H1 (cell line): ENCODE data around the gene S100A16. TPM values are rescaled to one million over a fixed set of nuclear protein-coding genes. Genes with fewer than 3 reads are reported as not detected.

Experiments used
- CTCF ChIA-PET: fragments of 300-600 bp; sonication (Branson Sonifier 250); formaldehyde crosslinking; loops from one replicate; lab custom pipeline; 2021; ENCODE audit not compliant: partially characterized antibody; lab: Charles Lee
- POLR2A ChIA-PET: fragments of 300-600 bp; sonication (Branson Sonifier 250); formaldehyde crosslinking; loops from one replicate; lab custom pipeline; 2021; ENCODE audit warnings: inconsistent platforms; ENCODE audit not compliant: partially characterized antibody; lab: Charles Lee
- DNase-seq, 2 experiments: peaks; one replicate each; pipeline versions ENCODE4 v3.0.0 to v3.0.0-alpha.2; 2010 to 2022; ENCODE audit warnings: low spot score in 2 of 2, low read depth in 1 of 2, mixed read lengths in 1 of 2
- FAIRE-seq: peaks from 2 replicates; lab custom pipeline; 2011; peaks lifted over from hg19 to GRCh38; lab: Jason Lieb, UNC
- H2AFZ ChIP-seq: 2 replicates; pipeline ENCODE4 v1.8.1; 2012; ENCODE audit warnings: low read length, inconsistent platforms
- H2AK5ac ChIP-seq: 2 replicates; pipeline ENCODE4 v1.6.1; 2013; ENCODE audit warnings: low read depth, low read length
- H2BK120ac ChIP-seq: replicated peaks from 2 replicates; pipeline ENCODE3; 2013; ENCODE audit warnings: low read depth, low read length, inconsistent platforms
- H2BK12ac ChIP-seq: 2 replicates; pipeline ENCODE4 v1.6.1; 2013; ENCODE audit warnings: low read depth, low read length
- H2BK15ac ChIP-seq: 2 replicates; pipeline ENCODE4 v1.6.1; 2013; ENCODE audit warnings: low read length
- H2BK20ac ChIP-seq: 2 replicates; pipeline ENCODE4 v1.6.1; 2013; ENCODE audit warnings: low read length
- H2BK5ac ChIP-seq: 2 replicates; pipeline ENCODE4 v1.6.1; 2013; ENCODE audit warnings: low read depth, low read length
- H3K14ac ChIP-seq: 2 replicates; pipeline ENCODE4 v1.6.1; 2013; ENCODE audit warnings: inconsistent platforms; ENCODE audit not compliant: insufficient read length
- H3K18ac ChIP-seq: 2 replicates; pipeline ENCODE4 v1.6.1; 2013; ENCODE audit warnings: low read length; ENCODE audit errors: extremely low read depth
- H3K23ac ChIP-seq: 2 replicates; pipeline ENCODE4 v1.6.1; 2013; ENCODE audit warnings: inconsistent platforms; ENCODE audit not compliant: insufficient read length
- H3K23me2 ChIP-seq: 2 replicates; pipeline ENCODE4 v1.6.1; 2013; ENCODE audit warnings: low read depth, low read length
- H3K27ac ChIP-seq: 2 replicates; pipeline ENCODE4 v1.6.1; 2011; ENCODE audit warnings: low read depth, low read length, inconsistent platforms
- H3K27me3 ChIP-seq, 4 experiments: replicated peaks in 1 of 4; 1 replicate in 1 of 4; 2 replicates in 3 of 4; pipeline versions ENCODE4 v1.6.1 to v1.8.1; 2011 to 2013; ENCODE audit warnings: low read length in 3 of 4, mild to moderate bottlenecking in 3 of 4, inconsistent platforms in 2 of 4, mixed read lengths in 2 of 4, moderate library complexity in 1 of 4; ENCODE audit not compliant: control insufficient read depth in 3 of 4, insufficient read depth in 3 of 4; ENCODE audit errors: extremely low read depth in 1 of 4
- H3K36me3 ChIP-seq, 4 experiments: 2 replicates each; pipeline versions ENCODE4 v1.6.1 to v1.8.1; 2011 to 2013; ENCODE audit warnings: mild to moderate bottlenecking in 4 of 4, low read length in 3 of 4, moderate library complexity in 2 of 4, control low read depth in 1 of 4, inconsistent platforms in 1 of 4; ENCODE audit not compliant: insufficient read depth in 4 of 4, control insufficient read depth in 2 of 4
- H3K4ac ChIP-seq: replicated peaks from 2 replicates; pipeline ENCODE3; 2013; ENCODE audit warnings: low read length, low read depth, mixed read lengths, inconsistent platforms; ENCODE audit not compliant: insufficient read length
- H3K4me1 ChIP-seq, 4 experiments: replicated peaks in 1 of 4; 1 replicate in 1 of 4; 2 replicates in 3 of 4; pipeline versions ENCODE4 v1.6.1 to v1.8.1; 2011 to 2013; ENCODE audit warnings: low read length in 3 of 4, inconsistent platforms in 2 of 4, mixed read lengths in 1 of 4; ENCODE audit not compliant: insufficient read depth in 4 of 4, control insufficient read depth in 3 of 4
- H3K4me2 ChIP-seq, 2 experiments: 2 replicates each; pipeline versions ENCODE4 v1.6.1 to v1.8.1; 2011 to 2013; ENCODE audit warnings: low read depth in 2 of 2, low read length in 2 of 2, control low read depth in 1 of 2, inconsistent platforms in 1 of 2, mild to moderate bottlenecking in 1 of 2; ENCODE audit not compliant: insufficient read depth in 1 of 2
- H3K4me3 ChIP-seq, 4 experiments: fragments of 200-600, 300-600 bp in 1 of 4; sonication (generic), shearing (Covaris generic), sonication (Bioruptor Twin) in 1 of 4; 2 replicates each; pipeline versions ENCODE4 v1.5.1 to v1.8.1; 2011 to 2016; ENCODE audit warnings: low read length in 4 of 4, low read depth in 3 of 4, control low read depth in 2 of 4, inconsistent platforms in 2 of 4, mild to moderate bottlenecking in 2 of 4, mixed read lengths in 1 of 4, moderate library complexity in 1 of 4; ENCODE audit not compliant: insufficient read depth in 2 of 4; ENCODE audit errors: extremely low read depth in 1 of 4
- H3K56ac ChIP-seq: replicated peaks from 2 replicates; pipeline ENCODE3; 2013; ENCODE audit warnings: low read depth, mild to moderate bottlenecking, mixed read lengths, low read length, inconsistent platforms; ENCODE audit not compliant: insufficient read length
- H3K79me1 ChIP-seq: 2 replicates; pipeline ENCODE4 v1.6.1; 2013; ENCODE audit warnings: low read depth, low read length, control low read depth
- H3K79me2 ChIP-seq, 2 experiments: 2 replicates each; pipeline versions ENCODE4 v1.6.1 to v1.8.1; 2012 to 2013; ENCODE audit warnings: low read length in 2 of 2, mild to moderate bottlenecking in 2 of 2, inconsistent platforms in 1 of 2; ENCODE audit not compliant: insufficient read depth in 2 of 2, control insufficient read depth in 1 of 2
- H3K9ac ChIP-seq, 4 experiments: replicated peaks in 1 of 4; 1 replicate in 1 of 4; 2 replicates in 3 of 4; pipeline versions ENCODE4 v1.6.1 to v1.8.1; 2011 to 2013; ENCODE audit warnings: low read depth in 3 of 4, low read length in 3 of 4, control low read depth in 2 of 4, mild to moderate bottlenecking in 2 of 4, moderate library complexity in 2 of 4, inconsistent platforms in 1 of 4; ENCODE audit errors: extremely low read depth in 1 of 4
- H3K9me3 ChIP-seq, 2 experiments: 2 replicates each; pipeline versions ENCODE4 v1.6.1 to v1.8.1; 2012 to 2013; ENCODE audit warnings: mild to moderate bottlenecking in 2 of 2, moderate library complexity in 2 of 2, control low read depth in 1 of 2, inconsistent platforms in 1 of 2, low read depth in 1 of 2, low read length in 1 of 2, mixed read lengths in 1 of 2; ENCODE audit not compliant: insufficient read depth in 2 of 2
- H4K20me1 ChIP-seq, 2 experiments: replicated peaks in 1 of 2; 2 replicates each; pipeline versions ENCODE3 to v1.8.1; 2011 to 2013; ENCODE audit warnings: inconsistent platforms in 2 of 2, low read length in 2 of 2, mild to moderate bottlenecking in 1 of 2; ENCODE audit not compliant: insufficient read depth in 2 of 2, control insufficient read depth in 1 of 2
- H4K5ac ChIP-seq: 2 replicates; pipeline ENCODE4 v1.6.1; 2013; ENCODE audit warnings: low read length, low read depth, mixed read lengths, inconsistent platforms; ENCODE audit not compliant: insufficient read length
- H4K8ac ChIP-seq: 2 replicates; pipeline ENCODE4 v1.8.0; 2013; ENCODE audit warnings: mild to moderate bottlenecking, moderate library complexity, low read length, inconsistent platforms; ENCODE audit not compliant: insufficient read depth; ENCODE audit errors: extremely low read depth
- H4K91ac ChIP-seq: replicated peaks from 2 replicates; pipeline ENCODE3; 2013; ENCODE audit warnings: low read length, mixed read lengths, inconsistent platforms; ENCODE audit not compliant: insufficient read length
- CEBPB ChIP-seq: IDR thresholded peaks from 2 replicates; pipeline ENCODE4 v1.6.1; 2012; ENCODE audit warnings: low read depth, low read length
- E2F6 ChIP-seq: IDR thresholded peaks from 2 replicates; pipeline ENCODE4 v1.6.1; 2012; ENCODE audit warnings: inconsistent platforms
- EP300 ChIP-seq, 2 experiments: IDR thresholded peaks; 1 replicate in 1 of 2; 2 replicates in 1 of 2; pipeline ENCODE4 v1.6.1; 2011 to 2012; ENCODE audit warnings: low read depth in 2 of 2, low read length in 2 of 2, mild to moderate bottlenecking in 2 of 2, borderline replicate concordance in 1 of 2, inconsistent platforms in 1 of 2, moderate library complexity in 1 of 2
- HDAC2 ChIP-seq, 2 experiments: fragments of 300-600 bp in 1 of 2; sonication (generic) in 1 of 2; IDR thresholded peaks; 2 replicates each; pipeline ENCODE4 v1.6.1; 2011 to 2012; ENCODE audit warnings: low read depth in 2 of 2, low read length in 2 of 2, mild to moderate bottlenecking in 2 of 2, moderate library complexity in 2 of 2, borderline replicate concordance in 1 of 2, inconsistent platforms in 1 of 2
- MAFK ChIP-seq: IDR thresholded peaks from 2 replicates; pipeline ENCODE4 v1.6.1; 2012; ENCODE audit warnings: low read depth, mild to moderate bottlenecking, improper control_type of control experiment, low read length
- POLR2A ChIP-seq, 2 experiments: IDR thresholded peaks; 1 replicate in 1 of 2; 2 replicates in 1 of 2; pipeline ENCODE4 v1.6.1; 2011; ENCODE audit warnings: low read depth in 2 of 2, low read length in 2 of 2, mild to moderate bottlenecking in 2 of 2; ENCODE audit errors: control extremely low read depth in 1 of 2
- RBBP5 ChIP-seq: IDR thresholded peaks from 2 replicates; pipeline ENCODE4 v1.7.1; 2012; ENCODE audit warnings: low read depth, mild to moderate bottlenecking, inconsistent platforms, low read length, moderate library complexity, borderline replicate concordance
- SRF ChIP-seq: IDR thresholded peaks from 2 replicates; pipeline ENCODE4 v1.6.1; 2011; ENCODE audit warnings: mild to moderate bottlenecking, low read depth, low read length, moderate library complexity
- TAF1 ChIP-seq: IDR thresholded peaks from 2 replicates; pipeline ENCODE4 v1.6.1; 2011; ENCODE audit warnings: mild to moderate bottlenecking, low read depth, low read length
- TAF7 ChIP-seq: optimal IDR thresholded peaks from 2 replicates; pipeline ENCODE3; 2011; ENCODE audit warnings: low read depth, mild to moderate bottlenecking, inconsistent platforms, low read length, moderate library complexity, borderline replicate concordance
- WGBS, 2 experiments: shearing (Covaris generic) in 1 of 2; methylation state at CpG; one replicate each; pipeline versions ENCODE4 v1.1.6 to v1.1.7; 2013 to 2015; ENCODE audit warnings: low lambda C conversion rate in 2 of 2, mixed read lengths in 2 of 2, inconsistent platforms in 1 of 2, low coverage in 1 of 2, missing lambda C conversion rate in 1 of 2; ENCODE audit not compliant: insufficient replicate concordance in 2 of 2, insufficient coverage in 1 of 2, insufficient read length in 1 of 2; ENCODE audit errors: extremely low coverage in 1 of 2, missing lambda C conversion rate in 1 of 2; 5-methylcytosine and 5-hydroxymethylcytosine counted together
- polyA plus RNA-seq, 7 experiments: library from polyadenylated mRNA; depleted of rRNA in 3 of 7; stranded (reverse) in 5 of 7; unstranded in 2 of 7; fragments of >200 nt in 5 of 7; fragments of 200-250 nt in 2 of 7; gene quantifications; 1 replicate in 5 of 7; 2 replicates in 1 of 7; 4 replicates in 1 of 7; pipeline versions ENCODE4 v1.2.1 to v1.2.3, GENCODE V29; 2011 to 2013; ENCODE audit warnings: missing spikeins in 2 of 7, mixed read lengths in 2 of 7
- total RNA-seq: library from RNA; stranded (reverse); fragmentation: NEBNext Ultra II Directional; extraction: Animal tissue kit (Norgen Biotek cat#: 25700); gene quantifications from 2 replicates; pipeline ENCODE4 v1.2.1, GENCODE V29; 2021
- TF ChIP-seq, protein P1 (sequence below): IDR thresholded peaks from 2 replicates; pipeline ENCODE4 v1.6.1; 2011; ENCODE audit warnings: low read length, improper control_type of control experiment

S100A16 gene
- total and polyA plus RNA-seq, 2 of the 8 experiments (the other 6 are each of a cell fraction or from before 2014, with no cell fraction given), result 14.9 to 61.4 TPM

- no peak overlapping the region for H2AFZ ChIP-seq
- H3K4ac ChIP-seq, result no peak overlapping the region
- H3K9me3 ChIP-seq, result no peaks in the 10 kb centered on the region
- H3K23ac ChIP-seq, result no peak overlapping the region
- H2AK5ac ChIP-seq, result no peak overlapping the region
- H3K56ac ChIP-seq, result no peak overlapping the region
- no peaks in the 10 kb centered on the region; a peak in 2 of 7 replicates for H3K27me3 ChIP-seq
- H3K79me1 ChIP-seq, result no peaks in the 10 kb centered on the region
- H3K4me1 ChIP-seq, result no peaks in the 10 kb centered on the region; a peak in 1 of 7 replicates
- 92% methylated on average over 3 of the region's 3 CpGs; no CpG with 5 or more reads in 1 of the 2 experiments for WGBS, 2 experiments
- CTCF ChIA-PET, result interaction anchor here (0.6 to 2.8 kb wide), 6 partner anchors 10 to 203 kb away, joined by 3 to 20 read pairs (median 8); partner anchors contain the start of genes S100A13 and S100A4
- H4K5ac ChIP-seq, result no peak overlapping the region
- DNase-seq (no peak), FAIRE-seq (no peak)
- TF ChIP-seq POLR2A (IDR thresholded peaks at IDR 0.05; ENCODE audit: control extremely low read depth in 1 of 2, low read depth in 2 of 2, low read length in 2 of 2) (no peak), EP300 (IDR thresholded peaks at IDR 0.05; ENCODE audit: borderline replicate concordance in 1 of 2, low read depth in 2 of 2, low read length in 2 of 2) (no peak), RBBP5 (no peak), HDAC2 (IDR thresholded peaks at IDR 0.05; ENCODE audit: borderline replicate concordance in 1 of 2, low read depth in 2 of 2, low read length in 2 of 2) (no peak), E2F6 (no peak), TAF7 (no peak), SRF (no peak), TAF1 (no peak), MAFK (no peak), CEBPB (no peak)
- TF ChIP-seq, protein P1, sequence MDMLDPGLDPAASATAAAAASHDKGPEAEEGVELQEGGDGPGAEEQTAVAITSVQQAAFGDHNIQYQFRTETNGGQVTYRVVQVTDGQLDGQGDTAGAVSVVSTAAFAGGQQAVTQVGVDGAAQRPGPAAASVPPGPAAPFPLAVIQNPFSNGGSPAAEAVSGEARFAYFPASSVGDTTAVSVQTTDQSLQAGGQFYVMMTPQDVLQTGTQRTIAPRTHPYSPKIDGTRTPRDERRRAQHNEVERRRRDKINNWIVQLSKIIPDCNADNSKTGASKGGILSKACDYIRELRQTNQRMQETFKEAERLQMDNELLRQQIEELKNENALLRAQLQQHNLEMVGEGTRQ, result no peak
- H4K8ac ChIP-seq, result no peak overlapping the region
- H2BK20ac ChIP-seq, result no peak overlapping the region
- no peak overlapping the region for H3K4me2 ChIP-seq
- H2BK15ac ChIP-seq, result no peak overlapping the region
- no peak overlapping the region for H4K91ac ChIP-seq
- no peaks in the 10 kb centered on the region for H4K20me1 ChIP-seq
- no peak overlapping the region for H2BK120ac ChIP-seq
- H3K23me2 ChIP-seq, result no peaks in the 10 kb centered on the region
- no peak overlapping the region for H3K4me3 ChIP-seq
- no peak overlapping the region for H3K18ac ChIP-seq
- H3K36me3 ChIP-seq, result no peaks in the 10 kb centered on the region
- H2BK5ac ChIP-seq, result no peak overlapping the region
- no peak overlapping the region for H3K9ac ChIP-seq
- no peak overlapping the region for H2BK12ac ChIP-seq
- POLR2A ChIA-PET, result interaction anchor here (0.6 to 1.5 kb wide), 2 partner anchors 8 to 65 kb away, joined by 3 to 6 read pairs; no protein-coding TSS in a partner anchor
- H3K79me2 ChIP-seq, result no peaks in the 10 kb centered on the region
- no peak overlapping the region for H3K27ac ChIP-seq
- no peak overlapping the region for H3K14ac ChIP-seq
Measured at GRCh38 chr1:153557877-153558276, 55.1 kb downstream of the S100A16 start.
